ENCODE data around the gene ZNF217.

GRCh38 chr20:53608456-53609452 is 15.1 kb upstream of the ZNF217 start:
- no peak for TF ChIP-seq CTCF (IDR thresholded peaks at IDR 0.05)
- TF ChIP-seq POLR2A (IDR thresholded peaks at IDR 0.05), result no peak

Data from body of pancreas (tissue), 4 donors.